OCI-LY1 (cell line): ENCODE measurements around the gene TICRR.
"Not testable (repeated sequence)": the region's sequence is repeated elsewhere in the genome, so short reads cannot be mapped to it uniquely, and the experiment has no call there.

ENCODE experiments used
- H2AFZ ChIP-seq: fragments of 200-600 bp; sonication (generic), shearing (Covaris generic); 2 replicates; pipeline ENCODE4 v1.6.0; 2014; ENCODE audit warnings: antibody characterized with exemption, mild to moderate bottlenecking, low read length
- H3F3A ChIP-seq: fragments of 200-600 bp; sonication (generic), shearing (Covaris generic); 2 replicates; pipeline ENCODE4 v1.6.0; 2014; ENCODE audit warnings: mild to moderate bottlenecking, antibody characterized with exemption, low read length, moderate library complexity; ENCODE audit not compliant: insufficient read depth
- H3K27ac ChIP-seq: fragments of 200-600 bp; sonication (generic); 2 replicates; pipeline ENCODE4 v1.5.1; 2014; ENCODE audit warnings: low read length, mixed run types, mild to moderate bottlenecking, low read depth; ENCODE audit not compliant: poor library complexity, severe bottlenecking
- H3K27me3 ChIP-seq: fragments of 200-600 bp; sonication (generic); 2 replicates; pipeline ENCODE4 v1.6.0; 2014; ENCODE audit warnings: antibody characterized with exemption, mild to moderate bottlenecking, low read length, moderate library complexity; ENCODE audit not compliant: insufficient read depth
- H3K36me3 ChIP-seq: fragments of 200-600 bp; sonication (generic); 2 replicates; pipeline ENCODE4 v1.6.1; 2014; ENCODE audit warnings: mild to moderate bottlenecking, antibody characterized with exemption, low read length, moderate library complexity, mixed read lengths; ENCODE audit not compliant: insufficient read depth
- H3K4me1 ChIP-seq: fragments of 200-600 bp; sonication (generic); 2 replicates; pipeline ENCODE4 v1.5.1; 2014; ENCODE audit warnings: mild to moderate bottlenecking, low read length, moderate library complexity; ENCODE audit not compliant: insufficient read depth, severe bottlenecking
- H3K4me2 ChIP-seq: fragments of 200-600 bp; sonication (generic), shearing (Covaris generic); 2 replicates; pipeline ENCODE4 v1.6.1; 2014; ENCODE audit warnings: low read length
- H3K4me3 ChIP-seq: fragments of 200-600 bp; sonication (generic); 2 replicates; pipeline ENCODE4 v1.5.1; 2014; ENCODE audit warnings: low read length, low read depth, mild to moderate bottlenecking, mixed read lengths; ENCODE audit not compliant: poor library complexity, severe bottlenecking
- H3K79me2 ChIP-seq: fragments of 200-600 bp; shearing (Covaris generic); 2 replicates; pipeline ENCODE4 v1.6.1; 2016; ENCODE audit warnings: mixed run types, low read length, mixed read lengths; ENCODE audit not compliant: insufficient read depth
- H3K9ac ChIP-seq: fragments of 200-600 bp; sonication (generic), shearing (Covaris generic); 2 replicates; pipeline ENCODE4 v1.6.1; 2014; ENCODE audit warnings: mild to moderate bottlenecking, low read length, mixed read lengths
- H3K9me2 ChIP-seq: fragments of 200-600 bp; sonication (generic), shearing (Covaris generic); 2 replicates; pipeline ENCODE4 v1.6.1; 2014; ENCODE audit warnings: low read depth, mild to moderate bottlenecking, low read length, mixed read lengths
- H3K9me3 ChIP-seq: fragments of 200-600 bp; shearing (Covaris generic); 2 replicates; pipeline ENCODE4 v1.6.1; 2014; ENCODE audit warnings: low read length, mixed read lengths
- H4K20me1 ChIP-seq: fragments of 200-600 bp; sonication (generic), shearing (Covaris generic); 2 replicates; pipeline ENCODE4 v1.6.0; 2016; ENCODE audit warnings: mild to moderate bottlenecking, low read length; ENCODE audit not compliant: insufficient read depth
- CTCF ChIP-seq: fragments of 200-600 bp; sonication (generic), shearing (Covaris generic); IDR thresholded peaks from 2 replicates; pipeline ENCODE4 v1.5.1; 2017; ENCODE audit warnings: mild to moderate bottlenecking, antibody characterized with exemption, low read length, moderate library complexity, mixed read lengths
- EZH2 ChIP-seq: fragments of 200-600 bp; sonication (generic), shearing (Covaris generic); IDR thresholded peaks from 2 replicates; pipeline ENCODE4 v1.8.0; 2017; ENCODE audit warnings: borderline replicate concordance, mixed run types, mild to moderate bottlenecking, antibody characterized with exemption, low read length, moderate library complexity, mixed read lengths

Gene TICRR

GRCh38 chr15:89576417-89576773, 1.1 kb downstream of the TICRR start:
- peak overlapping the region; percentile 34 for H3K27ac ChIP-seq
- no peaks in the 10 kb centered on the region for H4K20me1 ChIP-seq
- TF ChIP-seq CTCF (no peak), EZH2 (no peak)
- H3K4me1 ChIP-seq: peaks cover 31% of the 10 kb centered on the region
- H2AFZ ChIP-seq: no peak overlapping the region
- H3K9ac ChIP-seq: peak overlapping the region; percentile 96
- no peaks in the 10 kb centered on the region for H3K9me2 ChIP-seq
- H3K79me2 ChIP-seq: peaks cover 53% of the 10 kb centered on the region
- H3K4me3 ChIP-seq: peak overlapping the region; percentile 97
- H3K36me3 ChIP-seq: peaks cover 39% of the 10 kb centered on the region
- no peaks in the 10 kb centered on the region for H3K9me3 ChIP-seq
- H3K4me2 ChIP-seq: peak overlapping the region; percentile 86
- 0 out of 2 replicates have a peak, but pooled peaks cover 3% of the 10 kb centered on the region for H3F3A ChIP-seq
- H3K27me3 ChIP-seq: no peaks in the 10 kb centered on the region

GRCh38 chr15:89577776-89578115, 2.5 kb downstream of the TICRR start:
- peak overlapping the region; percentile 97 for H3K4me3 ChIP-seq
- no peak overlapping the region for H2AFZ ChIP-seq

GRCh38 chr15:89578146-89578545, 2.9 kb downstream of the TICRR start:
- TF ChIP-seq EZH2: no peak
- no peak for TF ChIP-seq CTCF
- Histone ChIP-seq H3K79me2 (peaks cover 54% of the 10 kb centered on the region), H3K27ac (no peak overlapping the region), H2AFZ (no peak overlapping the region), H3K4me2 (peak overlapping the region; percentile 82), H3K9me3 (no peaks in the 10 kb centered on the region), H3K9ac (peak overlapping the region; percentile 59; the same call in 1 of the 2 replicates), H3K36me3 (peaks cover 54% of the 10 kb centered on the region), H3F3A (0 out of 2 replicates have a peak, but pooled peaks cover 3% of the 10 kb centered on the region), H4K20me1 (no peaks in the 10 kb centered on the region), H3K4me1 (peaks cover 31% of the 10 kb centered on the region), H3K27me3 (no peaks in the 10 kb centered on the region), H3K4me3 (peak overlapping the region; percentile 97), H3K9me2 (no peaks in the 10 kb centered on the region)

More at GRCh38 chr15:89577776-89578115, 2.5 kb downstream of the TICRR start:
- Histone ChIP-seq H3K9me3 (no peaks in the 10 kb centered on the region), H3F3A (0 out of 2 replicates have a peak, but pooled peaks cover 3% of the 10 kb centered on the region), H3K9ac (peak overlapping the region; percentile 59; the same call in 1 of the 2 replicates), H3K9me2 (no peaks in the 10 kb centered on the region), H3K36me3 (peaks cover 50% of the 10 kb centered on the region), H3K27me3 (no peaks in the 10 kb centered on the region), H3K79me2 (peaks cover 54% of the 10 kb centered on the region), H3K4me2 (peak overlapping the region; percentile 82), H4K20me1 (no peaks in the 10 kb centered on the region), H3K4me1 (peaks cover 31% of the 10 kb centered on the region), H3K27ac (no peak overlapping the region)
- TF ChIP-seq EZH2 (no peak), CTCF (no peak)

- not testable (repeated sequence) for H3K9me2 ChIP-seq, H3F3A ChIP-seq, H3K27me3 ChIP-seq, H3K4me2 ChIP-seq, H3K4me3 ChIP-seq, H3K9ac ChIP-seq, H3K9me3 ChIP-seq, H3K27ac ChIP-seq, H4K20me1 ChIP-seq, H2AFZ ChIP-seq
- H3K36me3 ChIP-seq: peaks cover 80% of the 10 kb centered on the region
- peaks cover 24% of the 10 kb centered on the region for H3K4me1 ChIP-seq
- H3K79me2 ChIP-seq: peaks cover 51% of the 10 kb centered on the region
These were observed 5.5 kb downstream of the TICRR start for GRCh38 chr15:89580747-89581146.
